Peyer's patch (tissue), 4 donors: ENCODE data around the gene EFNA2. TPM values are rescaled to one million over a fixed set of nuclear protein-coding genes. Genes with fewer than 3 reads are reported as not detected.

Experiments used
- DNase-seq, 3 donors: peaks; one replicate each; pipeline ENCODE4 v3.0.0-alpha.2; 2017 to 2019
- H3K27ac ChIP-seq, 4 donors: fragments of 200-600 bp; sonication (generic); one replicate each; pipeline ENCODE4 v1.5.1; 2016 to 2019
- H3K27me3 ChIP-seq, 2 donors: fragments of 200-600 bp; sonication (generic); one replicate each; pipeline ENCODE4 v1.5.1; 2019
- H3K36me3 ChIP-seq, 3 donors: fragments of 200-600 bp; sonication (generic); one replicate each; pipeline ENCODE4 v1.5.1; 2016 to 2019
- H3K4me1 ChIP-seq, 4 donors: fragments of 200-600 bp; sonication (generic); one replicate each; pipeline ENCODE4 v1.5.1; 2016 to 2019
- H3K4me3 ChIP-seq, 4 donors: fragments of 200-600 bp; sonication (generic); 1 replicate in 3 of 4; 2 replicates in 1 of 4; pipeline ENCODE4 v1.5.1; 2016 to 2019; ENCODE audit warnings: mild to moderate bottlenecking in 1 of 4
- H3K9me3 ChIP-seq, 4 donors: fragments of 200-600 bp; sonication (generic); one replicate each; pipeline ENCODE4 v1.5.1; 2016 to 2019; ENCODE audit warnings: mild to moderate bottlenecking in 1 of 4
- POLR2A ChIP-seq, 2 donors: fragments of 450-650 bp; IDR thresholded peaks; one replicate each; pipeline ENCODE4 v1.5.1; 2017; ENCODE audit warnings: antibody characterized with exemption in 2 of 2, mild to moderate bottlenecking in 2 of 2, moderate library complexity in 2 of 2
- total RNA-seq, 4 donors: library from RNA; depleted of rRNA; stranded (reverse); fragments of >200 nt; gene quantifications; one replicate each; pipeline ENCODE4 v1.1.0, GENCODE V29; 2016
- TF ChIP-seq, protein P1 (sequence below), 6 experiments: fragments of 450-650 bp in 4 of 6; fragments of 200-600 bp in 2 of 6; sonication (generic) in 1 of 6; IDR thresholded peaks; one replicate each; pipeline ENCODE4 v1.5.1; 2017 to 2019; ENCODE audit warnings: antibody characterized with exemption in 6 of 6, mild to moderate bottlenecking in 3 of 6, moderate library complexity in 1 of 6

EFNA2 gene
- total RNA-seq, 4 donors from 2014 or later: 21.5 to 34.1 (median 32.3) TPM

DNA sequence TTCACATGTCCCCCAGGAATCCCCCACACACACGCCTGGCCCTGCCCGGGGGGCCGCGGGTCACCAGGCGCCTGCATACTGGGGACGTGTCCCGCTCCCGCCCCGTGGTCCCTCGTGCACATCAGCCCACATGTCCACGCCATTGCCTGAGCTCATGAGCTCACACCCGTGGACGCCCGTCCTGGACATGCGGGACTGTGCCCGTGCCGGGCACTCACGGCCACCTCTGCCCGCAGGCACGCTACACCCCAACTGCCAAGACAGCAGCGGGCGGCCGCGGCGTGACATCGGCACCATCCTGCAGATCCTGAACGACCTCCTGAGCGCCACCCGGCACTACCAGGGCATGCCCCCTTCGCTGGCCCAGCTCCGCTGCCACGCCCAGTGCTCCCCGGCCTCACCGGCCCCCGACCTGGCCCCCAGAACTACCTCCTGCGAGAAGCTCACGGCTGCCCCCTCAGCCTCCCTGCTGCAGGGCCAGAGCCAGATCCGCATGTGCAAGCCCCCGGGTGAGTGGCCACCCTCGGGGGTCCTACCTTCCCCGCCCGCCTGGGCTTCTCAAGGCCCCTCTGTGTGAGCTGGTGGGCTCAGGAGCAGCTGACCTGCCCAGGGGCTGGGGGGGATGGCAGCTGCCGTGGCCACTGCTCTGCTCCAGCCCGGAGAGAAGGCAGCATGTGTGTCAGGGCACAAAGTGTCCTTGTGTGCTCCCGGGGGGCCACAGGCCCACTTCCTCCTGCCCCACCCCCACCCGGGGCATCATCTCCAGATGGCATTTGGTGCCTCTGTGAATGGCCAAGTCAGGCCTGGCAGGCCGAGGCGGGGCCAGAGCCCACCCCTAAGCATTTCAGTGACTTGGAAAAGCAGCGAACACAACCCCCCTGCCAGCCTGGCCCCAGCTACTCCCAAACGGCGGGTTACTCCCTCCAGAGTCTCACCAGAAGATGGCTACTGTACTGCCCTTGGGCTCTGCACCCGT lies 30.2 kb upstream of the EFNA2 start:
- peak overlapping the region; percentile 95 to 100 (median 100) for H3K27ac ChIP-seq
- H3K36me3 ChIP-seq: peaks cover 0 to 63% (median 0%) of the 10 kb centered on the region in 3 donors
- DNase-seq: no peak
- no peaks in the 10 kb centered on the region for H3K9me3 ChIP-seq
- H3K27me3 ChIP-seq: no peaks in the 10 kb centered on the region
- TF ChIP-seq POLR2A (IDR thresholded peaks at IDR 0.05): no peak
- TF ChIP-seq, protein P1, sequence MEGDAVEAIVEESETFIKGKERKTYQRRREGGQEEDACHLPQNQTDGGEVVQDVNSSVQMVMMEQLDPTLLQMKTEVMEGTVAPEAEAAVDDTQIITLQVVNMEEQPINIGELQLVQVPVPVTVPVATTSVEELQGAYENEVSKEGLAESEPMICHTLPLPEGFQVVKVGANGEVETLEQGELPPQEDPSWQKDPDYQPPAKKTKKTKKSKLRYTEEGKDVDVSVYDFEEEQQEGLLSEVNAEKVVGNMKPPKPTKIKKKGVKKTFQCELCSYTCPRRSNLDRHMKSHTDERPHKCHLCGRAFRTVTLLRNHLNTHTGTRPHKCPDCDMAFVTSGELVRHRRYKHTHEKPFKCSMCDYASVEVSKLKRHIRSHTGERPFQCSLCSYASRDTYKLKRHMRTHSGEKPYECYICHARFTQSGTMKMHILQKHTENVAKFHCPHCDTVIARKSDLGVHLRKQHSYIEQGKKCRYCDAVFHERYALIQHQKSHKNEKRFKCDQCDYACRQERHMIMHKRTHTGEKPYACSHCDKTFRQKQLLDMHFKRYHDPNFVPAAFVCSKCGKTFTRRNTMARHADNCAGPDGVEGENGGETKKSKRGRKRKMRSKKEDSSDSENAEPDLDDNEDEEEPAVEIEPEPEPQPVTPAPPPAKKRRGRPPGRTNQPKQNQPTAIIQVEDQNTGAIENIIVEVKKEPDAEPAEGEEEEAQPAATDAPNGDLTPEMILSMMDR (IDR thresholded peaks at IDR 0.05): no peak
- H3K4me1 ChIP-seq: peaks cover 12 to 80% (median 53%) of the 10 kb centered on the region in 4 donors
- H3K4me3 ChIP-seq: no peak overlapping the region

DNA sequence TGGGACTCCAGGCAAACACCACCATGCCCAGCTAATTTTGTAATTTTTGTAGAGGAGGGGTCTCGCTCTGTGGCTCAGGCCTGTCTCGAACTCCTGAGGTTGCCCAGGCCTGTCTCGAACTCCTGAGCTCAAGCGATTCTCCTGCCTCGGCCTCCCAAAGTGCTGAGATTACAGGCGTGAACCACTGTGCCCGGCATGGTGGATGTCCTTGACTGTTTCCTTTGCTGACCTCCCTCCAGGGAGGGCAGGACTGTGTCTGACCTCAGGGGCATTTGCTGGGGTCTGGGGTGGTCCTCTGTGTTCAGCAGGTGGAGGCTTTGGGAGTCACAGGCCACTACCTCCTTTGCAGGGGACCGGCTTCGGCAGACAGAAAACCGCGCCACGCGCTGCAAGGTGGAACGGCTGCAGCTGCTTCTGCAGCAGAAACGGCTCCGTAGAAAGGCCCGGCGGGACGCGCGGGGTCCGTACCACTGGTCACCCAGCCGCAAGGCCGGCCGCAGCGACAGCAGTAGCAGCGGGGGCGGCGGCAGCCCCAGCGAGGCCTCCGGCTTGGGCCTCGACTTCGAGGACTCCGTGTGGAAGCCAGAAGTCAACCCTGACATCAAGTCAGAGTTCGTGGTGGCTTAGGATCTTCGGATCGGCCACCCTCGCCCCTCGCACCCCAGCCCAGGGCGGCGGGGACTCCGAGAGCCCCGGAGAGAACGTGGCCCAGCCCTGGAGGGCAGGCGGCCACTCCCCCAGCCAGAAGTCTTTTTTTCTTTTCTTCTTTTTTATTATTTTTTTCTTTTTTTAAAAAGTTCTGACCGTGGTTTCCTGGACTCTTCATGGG lies 28.8 kb upstream of the EFNA2 start:
- Histone ChIP-seq H3K4me1 (peaks cover 13 to 82% (median 56%) of the 10 kb centered on the region in 4 donors), H3K27ac (peak overlapping the region; percentile 16 to 99 (median 98)), H3K4me3 (no peak overlapping the region), H3K27me3 (no peaks in the 10 kb centered on the region), H3K36me3 (peaks cover 0 to 49% (median 0%) of the 10 kb centered on the region in 3 donors), H3K9me3 (no peaks in the 10 kb centered on the region)
- DNase-seq: no peak
- TF ChIP-seq, protein P1 (IDR thresholded peaks at IDR 0.05): no peak
- TF ChIP-seq POLR2A (IDR thresholded peaks at IDR 0.05): no peak

DNA sequence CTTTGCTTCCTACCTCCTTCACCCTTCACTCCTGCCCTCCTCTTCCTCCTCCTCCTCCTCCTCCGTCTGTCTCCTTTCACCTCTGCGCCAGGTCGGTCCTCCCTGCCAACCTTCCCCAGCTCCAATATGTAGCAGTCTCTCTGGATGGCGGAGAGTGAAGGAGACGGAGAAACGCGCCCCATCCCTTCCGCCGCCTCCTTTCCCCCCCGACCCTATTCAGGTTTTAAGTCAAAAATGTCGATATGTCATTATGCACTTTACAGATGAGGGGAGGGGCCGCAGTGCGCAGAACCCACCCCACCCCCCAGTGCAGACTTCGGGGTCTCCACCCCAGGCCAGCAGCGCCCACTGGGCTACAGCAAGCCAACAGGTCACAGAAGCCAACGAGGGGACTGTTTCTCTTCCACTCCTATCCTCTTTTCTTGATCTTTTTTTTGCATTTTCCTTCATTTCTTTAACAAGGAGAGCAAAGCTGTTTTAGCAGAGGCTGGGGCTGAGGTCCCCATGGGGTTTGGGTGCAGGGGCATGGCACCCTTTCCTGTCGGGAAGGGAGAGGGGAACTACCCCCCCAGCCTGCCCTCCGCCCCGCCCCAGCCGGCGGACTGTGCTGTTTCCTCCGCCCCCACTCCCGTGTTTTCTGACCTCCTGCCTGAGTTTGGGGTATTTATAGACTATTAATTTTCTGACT lies 28.1 kb upstream of the EFNA2 start:
- peaks cover 0 to 47% (median 0%) of the 10 kb centered on the region in 3 donors for H3K36me3 ChIP-seq
- H3K4me1 ChIP-seq: peaks cover 15 to 87% (median 61%) of the 10 kb centered on the region in 4 donors

DNA sequence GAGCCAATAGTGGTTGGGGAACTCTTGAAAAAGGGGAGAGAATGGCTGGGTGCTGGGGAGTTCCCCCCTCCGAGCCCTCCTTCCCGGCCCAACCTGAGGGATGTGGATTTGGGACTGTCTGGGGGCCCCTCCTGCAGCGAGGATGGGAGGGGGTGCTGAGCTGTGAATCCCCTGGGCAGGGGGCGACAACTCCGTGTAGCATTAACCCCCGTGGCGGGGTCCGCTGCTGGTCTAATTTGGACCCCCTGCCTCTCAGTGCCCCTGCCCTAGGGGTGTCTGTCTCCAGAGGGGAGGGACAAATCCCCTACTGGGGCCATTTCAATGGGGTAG lies 27.5 kb upstream of the EFNA2 start:
- DNase-seq: no peak
- H3K4me3 ChIP-seq: no peak overlapping the region
- no peaks in the 10 kb centered on the region for H3K27me3 ChIP-seq
- peaks cover 18 to 92% (median 63%) of the 10 kb centered on the region in 4 donors for H3K4me1 ChIP-seq
- no peaks in the 10 kb centered on the region for H3K9me3 ChIP-seq
- H3K27ac ChIP-seq: peak overlapping the region; percentile 98 to 100 (median 99)
- TF ChIP-seq POLR2A (IDR thresholded peaks at IDR 0.05): no peak
- TF ChIP-seq, protein P1 (IDR thresholded peaks at IDR 0.05): no peak
- H3K36me3 ChIP-seq: peaks cover 0 to 47% (median 0%) of the 10 kb centered on the region in 3 donors

More for the DNA sequence above, 28.1 kb upstream of the EFNA2 start:
- no peak overlapping the region for H3K4me3 ChIP-seq
- peak overlapping the region; percentile 98 to 100 (median 99) for H3K27ac ChIP-seq
- no peak for DNase-seq
- H3K27me3 ChIP-seq: no peaks in the 10 kb centered on the region
- no peaks in the 10 kb centered on the region for H3K9me3 ChIP-seq
- no peak for TF ChIP-seq POLR2A (IDR thresholded peaks at IDR 0.05)
- TF ChIP-seq, protein P1 (IDR thresholded peaks at IDR 0.05): no peak

DNA sequence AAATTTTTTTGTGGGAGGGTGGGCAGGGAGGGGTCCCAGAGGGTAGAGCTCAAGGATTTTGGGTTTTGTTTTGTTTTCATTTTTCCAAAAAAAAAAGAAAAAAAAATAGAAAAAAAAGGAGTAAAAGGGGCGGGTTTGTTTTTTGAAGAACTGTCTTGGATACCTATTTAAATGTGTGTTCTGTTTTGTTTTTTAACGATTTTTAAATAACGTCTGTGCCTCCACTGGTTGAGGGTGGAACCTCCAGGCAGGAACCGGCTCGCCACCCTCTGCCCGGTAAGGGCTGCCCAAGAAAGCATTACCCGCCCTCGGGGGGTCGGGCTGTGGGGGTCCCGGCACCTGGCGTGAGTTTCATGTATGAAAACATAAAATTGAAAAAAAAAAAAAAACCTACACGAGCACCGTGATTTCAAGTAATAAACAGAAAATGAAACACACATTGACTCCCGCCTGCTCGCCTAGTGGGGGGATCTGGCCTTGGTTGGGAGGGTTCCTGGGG lies 26.9 kb upstream of the EFNA2 start:
- Histone ChIP-seq H3K27me3 (no peaks in the 10 kb centered on the region), H3K9me3 (no peaks in the 10 kb centered on the region), H3K27ac (peak overlapping the region; percentile 98 to 100 (median 99)), H3K4me3 (peak overlapping the region; percentile 20 to 76 (median 44)), H3K36me3 (peaks cover 0 to 44% (median 0%) of the 10 kb centered on the region in 3 donors), H3K4me1 (peaks cover 17 to 90% (median 63%) of the 10 kb centered on the region in 4 donors)
- DNase-seq: peak in 1 of 3 donors; percentile 65
- TF ChIP-seq, protein P1 (IDR thresholded peaks at IDR 0.05): peak in 2 of 6 experiments; percentile 7 to 8
- no peak for TF ChIP-seq POLR2A (IDR thresholded peaks at IDR 0.05)
